Myocyte (in vitro differentiated cells): Measurements from ENCODE around the gene RNF145. TPM values are rescaled to one million over a fixed set of nuclear protein-coding genes. Genes with fewer than 3 reads are reported as not detected.
A peak's percentile ranks its signal among the peaks of the same experiment; 100 is the strongest.
"Not testable (repeated sequence)": the region's sequence is repeated elsewhere in the genome, so short reads cannot be mapped to it uniquely, and the experiment has no call there.

Source experiments
- DNase-seq: peaks from one replicate; pipeline ENCODE4 v3.0.0-alpha.2; 2012; ENCODE audit warnings: low read depth
- total RNA-seq: library from RNA; depleted of rRNA; stranded (reverse); fragments of >200 nt; gene quantifications from 2 replicates; pipeline ENCODE4 v1.2.3, GENCODE V29; 2014

The RNF145 gene
- total RNA-seq, 1 donor from 2014 or later = 24.2 TPM

DNA sequence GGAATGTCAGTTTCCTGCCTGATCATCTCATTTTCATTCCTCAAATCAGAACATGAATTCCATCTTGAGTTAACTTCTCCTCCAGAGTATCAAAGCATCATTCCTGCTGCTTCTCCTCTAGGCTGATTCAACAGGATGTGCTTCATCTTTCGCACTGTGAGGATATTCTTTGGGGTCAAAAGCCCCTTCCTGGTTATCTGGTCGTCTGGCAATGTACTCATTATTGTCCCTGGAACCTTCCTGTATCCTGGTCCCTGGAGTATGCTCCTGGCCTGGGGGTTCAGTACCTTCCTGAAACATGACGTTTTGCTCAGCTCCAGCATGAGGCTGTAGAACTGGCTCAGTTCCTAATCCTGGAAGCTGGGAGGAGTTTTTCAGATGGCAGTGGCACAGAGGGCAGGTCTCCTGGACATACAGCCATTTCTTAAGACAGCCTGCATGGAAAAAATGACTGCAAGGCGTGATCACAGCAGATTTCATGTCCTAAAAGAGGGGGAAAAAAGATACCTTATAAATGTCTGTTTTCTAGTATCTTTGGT, 50.7 kb downstream of the RNF145 start:
- not testable (repeated sequence) for DNase-seq

DNA sequence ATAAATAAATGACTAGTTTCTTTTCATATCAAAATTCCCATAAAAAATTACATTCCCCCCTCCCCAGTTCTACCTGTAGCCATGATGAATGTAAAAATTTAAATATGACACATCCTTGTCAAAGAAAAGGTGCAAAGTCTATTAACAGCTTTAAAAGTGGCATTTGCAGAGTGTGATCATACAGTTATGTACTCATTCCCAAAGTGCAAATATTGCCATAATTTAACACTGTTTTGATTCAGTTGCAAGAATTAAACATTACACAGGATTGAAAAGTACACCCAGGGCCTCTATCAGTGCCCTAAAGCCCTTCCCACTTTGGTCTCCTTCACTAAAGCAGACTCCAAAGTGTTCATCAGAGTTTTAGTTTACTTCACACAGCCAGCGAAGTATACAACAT, 51.8 kb downstream of the RNF145 start:
- no peak for DNase-seq

DNA sequence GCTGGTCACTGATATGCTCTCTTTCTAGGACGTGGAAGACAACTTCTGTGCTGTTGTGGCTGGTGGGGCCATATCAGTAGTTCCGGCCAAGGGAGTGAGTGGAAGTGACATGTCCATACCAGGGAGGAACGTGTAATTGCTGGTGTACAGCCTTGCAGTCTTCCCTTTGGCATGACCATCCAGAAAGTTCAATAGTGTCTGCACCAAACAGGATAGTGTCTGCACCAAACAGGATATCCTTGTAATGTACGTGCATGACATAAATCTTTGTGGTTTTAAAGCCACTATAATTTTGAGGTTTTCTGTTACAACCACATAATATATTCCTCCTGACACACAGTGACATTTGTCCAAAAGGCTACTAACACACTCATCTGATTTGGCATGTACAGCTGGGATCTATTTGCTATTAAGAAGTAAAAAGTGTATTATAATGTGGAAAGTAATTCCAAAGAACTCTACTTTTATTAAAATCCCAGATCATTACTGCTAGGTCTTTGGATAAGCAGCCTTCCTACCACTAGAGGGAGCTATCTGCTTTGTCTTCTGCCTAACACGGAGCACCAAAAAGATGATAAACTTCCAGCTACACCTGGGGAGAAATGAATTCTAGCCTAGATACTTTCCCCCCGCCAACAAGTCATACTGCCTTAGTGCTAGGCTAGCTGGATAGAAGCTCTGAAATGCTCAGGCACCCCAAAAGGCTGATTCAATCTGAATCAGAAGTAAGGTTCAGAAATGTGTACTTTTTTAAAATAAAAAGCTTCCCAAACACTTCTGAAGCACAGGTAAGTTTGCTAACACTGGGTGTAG, 52.7 kb downstream of the RNF145 start:
- peak; percentile 69 for DNase-seq

DNA sequence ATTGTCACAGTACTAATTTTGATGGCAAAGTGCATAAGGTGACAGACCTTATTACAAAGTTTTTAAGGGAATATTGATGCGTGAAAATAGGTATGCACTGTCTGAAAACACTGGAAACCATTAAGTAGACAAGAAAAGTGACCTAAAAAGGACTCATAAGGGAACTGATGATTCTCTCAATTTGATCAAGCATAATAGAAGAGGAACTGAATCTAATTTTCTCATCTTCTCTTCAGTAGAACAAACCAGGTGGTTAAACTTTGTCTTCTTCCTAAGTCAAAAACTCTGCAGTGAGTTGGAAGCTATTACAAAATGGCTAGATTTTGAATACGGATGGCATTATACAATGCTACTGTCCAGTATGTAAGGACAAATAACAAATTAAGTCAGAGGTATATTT, 53.4 kb downstream of the RNF145 start:
- DNase-seq = no peak

DNA sequence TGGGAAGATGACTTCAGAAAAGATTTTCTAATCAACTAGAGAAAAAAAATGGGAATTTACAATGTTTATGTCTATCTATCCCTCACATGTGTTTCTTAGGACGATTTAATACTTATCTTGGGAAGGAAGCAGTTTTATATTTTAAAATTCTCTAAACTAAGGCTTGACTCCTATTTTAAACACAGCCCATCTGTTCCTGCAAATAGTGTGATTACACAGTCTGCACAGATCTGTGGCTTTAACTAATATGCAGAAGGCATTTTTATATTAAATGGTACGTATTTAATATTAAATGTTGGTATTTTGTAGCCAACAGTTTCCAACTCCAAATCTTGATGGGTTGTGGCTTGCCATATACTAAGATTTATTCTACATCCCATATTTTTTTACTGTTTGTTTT, 56.5 kb downstream of the RNF145 start:
- no peak for DNase-seq

DNA sequence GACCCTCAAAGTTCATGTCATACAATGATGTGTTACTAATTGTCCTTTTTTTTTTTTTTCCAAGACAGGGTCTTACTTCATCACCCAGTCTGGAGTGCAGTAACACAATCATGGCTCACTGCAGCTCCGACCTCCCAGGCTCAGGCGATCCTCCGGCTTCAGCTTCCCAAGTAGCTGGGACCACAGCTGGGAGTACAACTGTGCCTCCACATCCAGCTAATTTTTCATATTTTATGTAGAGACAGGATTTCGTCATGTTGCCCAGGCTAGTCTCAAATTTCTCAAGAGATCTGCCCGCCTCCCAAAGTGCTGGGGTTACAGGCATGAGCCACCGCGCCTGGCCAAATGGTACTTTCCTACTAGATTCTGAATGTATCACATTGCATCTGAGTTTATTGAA, 60.3 kb downstream of the RNF145 start:
- DNase-seq = peak; percentile 61

DNA sequence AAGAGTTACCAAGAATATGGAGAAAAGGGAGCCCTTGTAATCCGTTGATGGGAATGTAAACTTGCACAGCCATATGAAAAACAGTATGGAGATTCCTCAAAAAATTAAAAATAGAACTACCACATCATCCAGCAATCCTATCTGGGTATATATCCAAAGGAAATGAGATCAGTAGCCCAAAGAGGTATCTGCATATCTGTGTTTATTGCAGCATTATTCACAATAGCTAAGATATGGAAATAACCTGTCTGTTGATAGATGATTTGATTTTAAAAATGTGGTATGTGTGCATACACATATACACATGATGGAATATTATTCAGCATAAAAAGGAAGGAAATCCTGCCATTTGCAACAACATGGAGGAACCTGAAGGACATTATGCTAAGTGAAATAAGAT, 61.4 kb downstream of the RNF145 start:
- DNase-seq = no peak

DNA sequence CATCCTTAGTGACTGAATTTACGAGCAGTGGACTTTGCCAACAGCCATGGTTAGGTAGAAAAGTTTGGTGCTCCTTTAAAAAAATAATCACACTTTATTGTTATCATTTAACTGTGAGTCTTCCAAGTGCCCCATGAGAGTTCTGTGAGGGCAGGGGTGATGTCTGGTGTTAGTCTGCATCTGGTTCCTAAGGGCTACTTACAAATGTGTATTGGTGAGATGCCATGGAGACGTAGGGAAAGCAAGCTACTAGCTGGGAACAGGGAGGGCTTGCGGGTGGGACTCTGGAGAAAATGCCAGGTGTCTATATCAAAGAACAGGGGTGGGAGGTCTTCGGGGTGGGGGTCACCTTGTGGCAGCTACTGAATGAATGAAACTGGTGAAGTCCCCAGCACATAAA, 62.5 kb downstream of the RNF145 start:
- DNase-seq = no peak

DNA sequence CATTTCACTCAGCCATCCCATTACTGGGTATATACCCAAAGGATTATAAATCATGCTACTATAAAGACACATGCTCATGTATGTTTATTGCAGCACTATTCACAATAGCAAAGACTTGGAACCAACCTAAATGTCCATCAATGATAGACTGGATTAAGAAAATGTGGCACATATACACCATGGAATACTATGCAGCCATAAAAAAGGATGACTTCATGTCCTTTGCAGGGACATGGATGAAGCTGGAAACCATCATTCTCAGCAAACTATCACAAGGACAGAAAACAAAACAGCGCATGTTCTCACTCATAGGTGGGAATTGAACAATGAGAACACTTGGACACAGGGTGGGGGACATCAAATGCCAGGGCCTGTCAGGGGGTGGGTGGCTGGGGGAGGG, 64.2 kb downstream of the RNF145 start:
- DNase-seq = not testable (repeated sequence)

DNA sequence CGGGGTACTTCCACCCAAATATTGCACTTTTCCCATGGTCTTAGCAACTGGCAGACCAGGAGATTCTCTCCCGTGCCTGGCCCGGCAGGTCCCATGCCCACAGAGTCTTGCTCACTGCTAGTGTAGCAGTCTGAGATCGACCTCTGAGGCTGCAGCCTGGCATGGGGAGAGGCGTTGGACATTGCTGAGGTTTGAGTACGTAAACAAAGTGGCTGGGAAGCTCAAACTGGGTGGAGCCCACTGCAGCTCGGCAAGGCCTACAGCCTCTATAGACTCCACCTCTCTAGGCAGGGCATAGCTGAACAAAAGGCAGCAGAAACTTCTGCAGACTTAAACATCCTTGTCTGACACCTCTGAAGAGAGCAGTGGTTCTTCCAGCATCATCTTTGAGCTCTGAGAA, 69.6 kb downstream of the RNF145 start:
- DNase-seq = no peak

DNA sequence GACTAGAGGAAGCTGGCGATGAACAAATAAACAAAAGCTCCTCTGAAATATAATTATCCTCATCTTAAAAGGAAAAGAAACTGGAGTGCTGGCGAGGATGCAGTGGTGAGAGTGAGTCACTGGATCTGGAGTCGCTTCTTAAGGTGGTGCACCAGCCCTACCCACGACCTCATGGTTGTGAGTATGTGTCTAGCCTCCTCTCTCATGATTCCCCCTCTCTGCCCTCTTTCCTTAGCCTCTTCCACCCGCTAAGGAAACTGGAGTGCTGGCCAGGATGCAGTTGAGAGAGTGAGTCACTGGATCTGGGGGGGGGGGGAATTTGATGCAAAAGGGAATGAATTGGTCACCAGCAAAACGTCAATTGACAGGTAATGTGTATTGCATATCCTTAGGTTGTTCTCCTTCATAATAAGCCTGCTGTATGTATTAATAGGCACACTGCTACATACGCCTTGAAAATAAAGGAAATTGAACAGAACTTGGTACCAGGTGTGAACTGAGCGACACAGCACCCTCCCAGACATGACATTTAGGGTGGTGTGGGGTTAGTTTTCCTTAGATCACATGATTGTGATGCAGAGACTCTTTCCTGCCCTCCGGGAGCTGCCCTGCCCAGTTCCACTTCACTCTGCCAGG, 73.3 kb downstream of the RNF145 start:
- peak; percentile 26 for DNase-seq

DNA sequence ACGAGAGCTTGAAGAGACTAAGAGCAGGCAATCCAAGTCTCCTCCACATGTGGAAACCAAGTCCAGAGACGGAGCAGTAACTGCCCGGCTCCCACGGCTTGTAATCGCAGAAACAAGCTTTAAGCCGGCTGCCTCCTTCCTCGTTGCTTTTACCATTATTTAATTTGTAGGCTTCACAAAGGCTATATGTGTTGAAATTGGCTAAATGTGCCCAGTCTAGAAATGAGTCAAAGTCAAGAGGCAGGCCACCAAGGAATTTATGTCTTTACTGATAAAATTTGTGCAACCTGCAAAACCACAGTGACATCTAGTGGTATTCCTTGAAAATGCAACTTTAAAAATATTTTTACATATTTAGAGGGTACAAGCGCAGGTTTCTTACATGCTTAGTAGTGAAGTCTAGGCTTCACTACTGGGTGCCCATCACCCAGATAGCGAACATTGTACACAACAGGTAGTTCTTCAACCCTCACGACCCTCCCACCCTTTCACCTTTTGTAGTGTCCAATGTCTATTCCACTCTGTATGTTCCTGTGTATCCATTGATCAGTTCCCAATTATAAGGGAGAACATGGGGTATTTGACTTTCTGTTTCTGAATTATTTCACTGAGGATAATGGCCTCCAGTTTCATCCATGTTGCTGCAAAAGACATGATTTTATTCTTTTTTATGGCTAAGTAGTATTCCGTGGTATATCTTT, 76.2 kb downstream of the RNF145 start:
- peak; percentile 56 for DNase-seq

DNA sequence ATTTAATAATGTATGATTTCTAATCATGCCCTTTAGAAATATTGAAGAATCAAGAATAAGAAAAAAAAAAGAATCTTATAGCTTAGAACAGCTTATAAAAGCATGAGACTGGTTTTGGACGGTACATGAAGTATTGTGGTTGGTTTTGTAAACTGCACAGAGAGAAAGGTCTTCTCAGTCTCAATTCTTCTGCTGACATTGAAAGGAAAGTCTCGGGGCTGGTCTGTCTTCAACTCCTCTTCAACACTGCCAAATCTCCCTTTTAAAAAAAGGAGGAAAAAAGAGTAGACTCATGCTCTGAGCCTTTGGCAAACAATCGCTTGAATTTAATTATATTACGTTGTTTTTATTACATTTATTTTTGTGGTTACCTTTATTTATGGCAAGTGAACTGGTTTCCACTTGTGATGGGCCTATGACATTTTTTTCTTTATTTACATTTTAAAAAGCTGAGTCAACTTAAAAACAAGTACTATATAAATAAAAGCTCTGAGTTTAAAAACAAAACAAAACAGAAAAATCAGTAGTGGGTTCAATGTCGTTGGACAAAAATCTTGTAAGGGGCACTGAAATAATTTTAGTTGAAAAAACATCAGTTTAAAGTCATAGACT, 76.8 kb downstream of the RNF145 start:
- no peak for DNase-seq

DNA sequence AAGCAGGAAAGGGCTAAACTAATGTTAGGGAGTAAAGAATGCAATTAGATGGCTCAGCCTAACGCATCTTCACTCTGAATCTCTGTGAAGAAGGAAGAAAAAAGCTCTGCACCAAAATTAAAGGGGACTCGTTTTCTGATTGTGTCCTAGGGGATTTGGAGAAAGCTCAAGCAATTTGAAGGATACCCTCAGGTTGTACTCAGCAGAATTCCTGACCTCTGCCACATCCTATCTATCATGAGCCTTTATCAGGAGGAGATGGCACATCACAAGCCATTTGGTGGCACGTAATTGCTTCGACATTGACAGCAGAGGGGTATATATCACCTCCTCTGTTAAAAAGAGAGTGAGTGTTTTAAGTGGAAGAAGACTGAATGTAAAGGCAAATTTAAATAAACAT, 77.4 kb downstream of the RNF145 start:
- no peak for DNase-seq

DNA sequence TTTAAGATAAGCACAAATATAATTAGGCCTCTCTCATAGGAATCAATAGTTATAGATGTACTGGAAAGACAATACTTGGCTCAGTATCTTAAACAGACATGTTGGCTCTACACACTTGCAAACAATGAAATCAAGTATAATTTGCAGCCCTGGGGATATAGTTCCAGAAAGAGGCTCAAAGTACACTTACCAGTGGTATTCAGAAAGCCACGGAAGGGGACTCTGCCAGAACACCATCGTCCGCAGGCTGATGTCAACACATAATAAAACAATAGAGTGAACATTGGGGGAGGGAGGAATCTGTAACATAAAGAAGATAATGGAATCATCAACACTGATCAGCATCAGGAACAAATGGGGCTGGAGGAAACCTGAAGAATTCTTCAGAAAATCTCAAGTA, 78.5 kb downstream of the RNF145 start:
- DNase-seq = no peak

DNA sequence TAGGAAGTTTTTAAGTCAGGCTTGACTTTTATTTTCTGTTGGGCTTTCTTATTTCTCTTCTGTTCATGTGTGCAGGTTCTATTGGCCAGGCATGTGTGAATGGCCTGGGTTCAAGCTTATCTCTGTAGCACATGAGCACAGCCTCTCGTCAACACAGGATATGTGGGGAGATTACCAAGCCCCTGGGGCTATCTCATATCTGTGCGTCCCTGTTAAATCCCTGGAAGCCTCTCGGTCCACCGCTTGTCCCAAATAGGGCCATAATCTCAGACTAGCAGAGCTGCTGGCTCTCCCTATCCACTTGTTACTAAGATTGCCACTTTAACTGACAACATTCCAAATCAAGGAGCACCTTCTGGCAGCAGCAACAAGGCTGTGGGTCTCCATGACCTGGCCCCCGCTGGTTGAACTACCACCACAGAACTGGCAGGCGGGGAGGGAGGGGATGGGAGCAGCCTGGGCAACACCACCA, 81.2 kb downstream of the RNF145 start:
- no peak for DNase-seq

DNA sequence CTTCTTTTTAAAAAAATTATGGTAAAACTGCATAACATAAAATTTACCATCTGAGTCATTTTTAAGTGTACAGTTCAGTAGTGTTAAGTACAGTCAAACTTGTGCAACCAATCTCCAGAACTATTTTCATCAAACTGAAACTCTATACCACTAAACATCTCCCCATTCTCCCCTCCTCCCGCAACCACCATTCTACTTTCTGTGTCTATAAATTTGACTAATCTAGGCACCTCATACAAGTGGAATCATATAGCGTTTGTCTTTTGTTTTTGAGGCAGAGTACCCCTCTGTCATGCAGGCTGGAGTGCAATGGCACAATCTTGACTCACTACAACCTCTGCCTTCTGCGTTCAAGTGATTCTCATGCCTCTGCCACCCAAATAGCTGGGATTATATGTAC, 85.7 kb downstream of the RNF145 start:
- DNase-seq = no peak

DNA sequence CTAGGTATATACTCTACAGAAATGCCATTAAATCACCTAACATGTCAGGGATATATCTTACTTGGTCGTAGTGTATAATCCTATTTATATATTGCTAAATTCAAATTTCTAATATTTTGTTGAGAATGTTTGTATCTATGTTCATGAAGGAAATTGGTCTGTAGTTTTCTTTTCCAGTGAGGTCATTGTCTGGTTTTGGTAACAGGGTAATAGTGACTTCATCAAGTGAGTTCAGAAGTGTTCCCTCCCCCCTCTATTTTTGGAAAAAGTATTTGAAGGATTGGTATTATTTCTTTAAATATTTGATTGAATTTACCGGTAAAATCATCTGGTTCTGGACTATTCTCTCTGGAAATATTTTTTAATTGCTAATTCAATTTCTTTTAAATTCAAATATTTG, 86.2 kb downstream of the RNF145 start:
- peak; percentile 10 for DNase-seq

DNA sequence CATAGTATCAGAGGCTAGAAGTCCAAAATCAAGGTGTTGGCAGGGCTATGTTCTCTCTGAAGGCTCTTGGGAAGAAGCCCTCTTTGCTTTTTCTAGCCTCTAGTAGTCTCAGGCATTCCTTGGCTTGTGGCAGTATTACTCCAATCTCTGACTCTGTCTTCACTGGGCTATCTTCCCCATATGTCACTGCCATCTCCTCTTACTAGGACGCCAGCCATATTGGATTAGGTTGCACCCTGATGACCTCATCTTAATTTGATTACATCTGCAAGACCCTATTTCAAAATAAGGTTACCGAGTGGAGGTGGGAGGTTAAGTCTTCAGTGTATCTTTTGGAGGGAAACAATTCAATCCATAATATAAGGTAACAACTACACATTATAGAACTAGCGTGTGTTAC, 88.3 kb downstream of the RNF145 start:
- DNase-seq = no peak

DNA sequence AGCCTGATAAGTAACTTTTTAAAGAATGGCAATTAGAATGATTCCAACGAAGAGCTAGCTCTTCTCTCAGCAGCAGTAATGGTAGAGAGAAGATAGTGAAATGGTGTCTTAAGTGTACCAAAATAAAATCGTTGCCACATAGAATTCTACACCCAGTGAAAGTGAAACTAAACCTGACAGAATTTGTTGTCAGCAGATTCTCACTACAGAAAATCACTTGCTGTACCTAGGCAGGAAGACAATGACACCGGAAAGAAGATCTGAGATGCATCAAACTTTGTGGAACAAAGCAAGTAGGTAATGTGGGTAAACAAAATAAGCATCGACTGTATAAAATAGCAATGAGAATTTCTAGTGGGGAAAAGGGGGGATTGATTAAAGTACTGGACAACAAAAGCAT, 88.9 kb downstream of the RNF145 start:
- peak; percentile 28 for DNase-seq

DNA sequence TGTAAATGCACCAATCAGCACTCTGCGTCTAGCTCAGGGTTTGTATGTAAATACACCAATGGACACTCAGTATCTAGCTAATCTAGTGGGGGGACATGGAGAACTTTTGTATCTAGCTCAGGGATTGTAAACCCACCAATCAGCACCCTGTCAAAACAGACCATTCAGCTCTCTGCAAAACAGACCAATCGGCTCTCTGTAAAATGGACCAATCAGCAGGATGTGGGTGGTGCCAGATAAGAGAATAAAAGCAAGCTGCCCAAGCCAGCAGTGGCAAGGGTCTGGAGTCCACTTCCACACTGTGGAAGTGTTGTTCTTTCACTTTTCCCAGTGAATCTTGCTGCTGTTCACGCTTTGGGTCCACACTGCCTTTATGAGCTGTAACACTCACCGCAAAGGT, 89.5 kb downstream of the RNF145 start:
- not testable (repeated sequence) for DNase-seq
